Hepatocyte (in vitro differentiated cells): ENCODE data around the gene LSM11. TPM values are rescaled to one million over a fixed set of nuclear protein-coding genes. Genes with fewer than 3 reads are reported as not detected.

ENCODE experiments used
- DNase-seq: peaks from one replicate; pipeline ENCODE4 v3.0.0-alpha.2; 2016; ENCODE audit warnings: low spot score
- H2AFZ ChIP-seq: fragments of 200-600 bp; sonication (generic); 2 replicates; pipeline ENCODE4 v1.6.0; 2016; ENCODE audit warnings: antibody characterized with exemption, mild to moderate bottlenecking
- H3K27ac ChIP-seq: fragments of 200-600 bp; sonication (generic); 2 replicates; pipeline ENCODE4 v1.5.1; 2016; ENCODE audit warnings: mild to moderate bottlenecking
- H3K27me3 ChIP-seq: fragments of 200-600 bp; sonication (generic); 2 replicates; pipeline ENCODE4 v1.6.1; 2016
- H3K36me3 ChIP-seq: fragments of 200-600 bp; sonication (generic); replicated peaks from 2 replicates; pipeline ENCODE4 v1.5.1; 2016; ENCODE audit warnings: low read depth; ENCODE audit not compliant: insufficient read depth
- H3K4me1 ChIP-seq: fragments of 200-600 bp; sonication (generic); 2 replicates; pipeline ENCODE4 v1.5.1; 2016; ENCODE audit warnings: mild to moderate bottlenecking, moderate library complexity; ENCODE audit not compliant: insufficient read depth
- H3K4me2 ChIP-seq: fragments of 200-600 bp; sonication (generic); 2 replicates; pipeline ENCODE4 v1.6.0; 2016
- H3K4me3 ChIP-seq: fragments of 200-600 bp; sonication (generic); 2 replicates; pipeline ENCODE4 v1.5.1; 2016; ENCODE audit warnings: mild to moderate bottlenecking
- H3K79me2 ChIP-seq: fragments of 200-600 bp; sonication (generic); 2 replicates; pipeline ENCODE4 v1.6.0; 2017; ENCODE audit warnings: mild to moderate bottlenecking
- H3K9me2 ChIP-seq: fragments of 200-600 bp; sonication (generic); replicated peaks from 2 replicates; pipeline ENCODE4 v1.6.0; 2017; ENCODE audit warnings: mild to moderate bottlenecking; ENCODE audit not compliant: insufficient read depth
- H3K9me3 ChIP-seq: fragments of 200-600 bp; sonication (generic); 2 replicates; pipeline ENCODE4 v1.5.1; 2016; ENCODE audit warnings: low read depth, mild to moderate bottlenecking
- H4K20me1 ChIP-seq: fragments of 200-600 bp; sonication (generic); 2 replicates; pipeline ENCODE4 v1.6.0; 2016; ENCODE audit warnings: mild to moderate bottlenecking; ENCODE audit not compliant: insufficient read depth, poor library complexity, severe bottlenecking
- EZH2 ChIP-seq: fragments of 200-600 bp; sonication (generic); IDR thresholded peaks from 2 replicates; pipeline ENCODE4 v1.6.1; 2016; ENCODE audit warnings: antibody characterized with exemption, mild to moderate bottlenecking, borderline replicate concordance
- EZH2phosphoT487 ChIP-seq: fragments of 200-600 bp; sonication (generic); IDR thresholded peaks from one replicate; pipeline ENCODE4 v1.6.1; 2018; ENCODE audit warnings: antibody characterized with exemption, mild to moderate bottlenecking, low read depth, moderate library complexity; ENCODE audit not compliant: unreplicated experiment, severe bottlenecking
- WGBS: methylation state at CpG from one replicate; pipeline ENCODE4 v1.1.6; 2016; ENCODE audit warnings: low lambda C conversion rate; ENCODE audit errors: missing lambda C conversion rate; 5-methylcytosine and 5-hydroxymethylcytosine counted together
- polyA plus RNA-seq: library from polyadenylated mRNA; unstranded; fragments of >200 nt; fragmentation: Nextera tagmentation; extraction: Ambion mirVana; gene quantifications from 2 replicates; pipeline ENCODE4 v1.2.1, GENCODE V29; 2016
- total RNA-seq: library from RNA; depleted of rRNA; stranded (reverse); fragments of >200 nt; gene quantifications from 2 replicates; pipeline ENCODE4 v1.2.3, GENCODE V29; 2014
- TF ChIP-seq, protein P1 (sequence below): fragments of 200-600 bp; sonication (generic); IDR thresholded peaks from 2 replicates; pipeline ENCODE4 v1.5.1; 2016; ENCODE audit warnings: antibody characterized with exemption, mild to moderate bottlenecking; ENCODE audit not compliant: poor library complexity

The LSM11 gene
- total and polyA plus RNA-seq, 2 experiments from 2014 or later = 2.1 to 6.4 TPM

DNA sequence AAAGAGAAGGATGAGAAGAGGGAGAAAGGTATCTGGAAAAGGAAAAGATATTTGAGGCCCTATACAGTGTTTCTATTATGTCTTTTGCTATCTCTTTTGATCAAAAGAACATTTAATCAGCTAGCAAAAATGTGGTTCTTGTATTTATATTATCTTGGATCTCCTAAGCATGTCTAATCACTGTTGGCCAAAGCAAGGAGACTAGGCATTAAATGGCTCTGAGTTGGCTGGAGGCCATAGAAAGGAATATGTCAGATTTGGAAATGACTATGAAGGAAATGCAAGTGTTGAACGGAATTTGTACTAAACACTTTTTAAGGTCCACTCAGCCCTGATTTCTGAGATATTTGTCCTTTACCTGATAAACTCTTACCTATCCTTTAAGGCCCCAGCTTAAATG is 34.6 kb upstream of the LSM11 start:
- no peak for DNase-seq
- H3K9me2 ChIP-seq = no peaks in the 10 kb centered on the region
- WGBS = 80% methylated on average over 1 of the region's 1 CpG
- TF ChIP-seq, protein P1, sequence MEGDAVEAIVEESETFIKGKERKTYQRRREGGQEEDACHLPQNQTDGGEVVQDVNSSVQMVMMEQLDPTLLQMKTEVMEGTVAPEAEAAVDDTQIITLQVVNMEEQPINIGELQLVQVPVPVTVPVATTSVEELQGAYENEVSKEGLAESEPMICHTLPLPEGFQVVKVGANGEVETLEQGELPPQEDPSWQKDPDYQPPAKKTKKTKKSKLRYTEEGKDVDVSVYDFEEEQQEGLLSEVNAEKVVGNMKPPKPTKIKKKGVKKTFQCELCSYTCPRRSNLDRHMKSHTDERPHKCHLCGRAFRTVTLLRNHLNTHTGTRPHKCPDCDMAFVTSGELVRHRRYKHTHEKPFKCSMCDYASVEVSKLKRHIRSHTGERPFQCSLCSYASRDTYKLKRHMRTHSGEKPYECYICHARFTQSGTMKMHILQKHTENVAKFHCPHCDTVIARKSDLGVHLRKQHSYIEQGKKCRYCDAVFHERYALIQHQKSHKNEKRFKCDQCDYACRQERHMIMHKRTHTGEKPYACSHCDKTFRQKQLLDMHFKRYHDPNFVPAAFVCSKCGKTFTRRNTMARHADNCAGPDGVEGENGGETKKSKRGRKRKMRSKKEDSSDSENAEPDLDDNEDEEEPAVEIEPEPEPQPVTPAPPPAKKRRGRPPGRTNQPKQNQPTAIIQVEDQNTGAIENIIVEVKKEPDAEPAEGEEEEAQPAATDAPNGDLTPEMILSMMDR = no peak
- H3K4me1 ChIP-seq = peaks cover 5% of the 10 kb centered on the region
- no peak overlapping the region for H3K4me3 ChIP-seq
- H2AFZ ChIP-seq = no peak overlapping the region
- H3K27ac ChIP-seq = no peak overlapping the region
- H3K27me3 ChIP-seq = no peaks in the 10 kb centered on the region
- no peak overlapping the region for H3K4me2 ChIP-seq
- H3K9me3 ChIP-seq = no peaks in the 10 kb centered on the region
- no peaks in the 10 kb centered on the region for H3K79me2 ChIP-seq
- H3K36me3 ChIP-seq = no peaks in the 10 kb centered on the region
- H4K20me1 ChIP-seq = no peaks in the 10 kb centered on the region

DNA sequence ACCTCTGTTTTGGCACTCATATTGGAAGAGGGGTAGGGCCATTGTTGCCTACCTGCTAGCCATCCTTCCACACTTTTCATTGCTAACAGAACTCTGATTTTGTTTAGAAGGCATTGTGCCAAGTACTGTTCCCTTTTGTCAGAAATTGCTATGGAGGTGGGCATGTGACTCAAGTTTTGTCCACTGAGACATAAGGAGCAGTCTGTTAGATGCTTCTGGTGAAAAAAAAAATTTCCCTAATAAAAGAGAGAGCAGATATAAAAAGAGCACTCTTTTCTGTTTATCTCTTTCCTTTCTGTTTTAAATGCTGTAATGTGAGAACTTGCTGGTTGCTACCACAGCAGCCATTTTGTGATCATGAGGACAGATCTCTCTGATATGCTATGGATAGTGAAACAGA is 34.2 kb upstream of the LSM11 start:
- no peak overlapping the region for H3K4me2 ChIP-seq
- no peak overlapping the region for H2AFZ ChIP-seq
- no peaks in the 10 kb centered on the region for H4K20me1 ChIP-seq
- DNase-seq = no peak
- no peak for TF ChIP-seq EZH2phosphoT487
- no peak for TF ChIP-seq EZH2
- TF ChIP-seq, protein P1 = no peak
- no peaks in the 10 kb centered on the region for H3K9me3 ChIP-seq
- H3K36me3 ChIP-seq = no peaks in the 10 kb centered on the region
- H3K27ac ChIP-seq = no peak overlapping the region
- peaks cover 5% of the 10 kb centered on the region for H3K4me1 ChIP-seq
- H3K9me2 ChIP-seq = no peaks in the 10 kb centered on the region
- H3K4me3 ChIP-seq = no peak overlapping the region
- no peaks in the 10 kb centered on the region for H3K27me3 ChIP-seq
- H3K79me2 ChIP-seq = no peaks in the 10 kb centered on the region

DNA sequence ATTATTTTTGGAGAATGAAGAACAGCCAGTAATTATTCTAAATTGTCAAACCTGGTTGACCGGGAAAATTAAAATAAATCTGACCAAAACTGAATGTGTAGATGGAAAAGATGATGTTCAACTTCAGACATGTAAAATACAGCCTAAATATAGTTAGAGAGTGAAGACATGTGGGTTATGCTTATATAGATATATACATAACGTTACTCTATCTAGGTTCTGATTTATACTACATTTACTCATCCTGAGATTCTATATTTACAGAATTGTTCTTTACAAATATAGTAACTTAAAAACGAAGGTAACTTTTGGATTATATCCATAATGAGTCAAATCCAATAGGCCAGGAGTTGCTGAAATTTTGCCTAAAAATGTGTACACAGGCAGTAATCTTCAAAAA is 33.1 kb upstream of the LSM11 start:
- TF ChIP-seq EZH2 (no peak), EZH2phosphoT487 (no peak)
- TF ChIP-seq, protein P1 = no peak
- Histone ChIP-seq H3K27me3 (no peaks in the 10 kb centered on the region), H2AFZ (no peak overlapping the region), H3K27ac (no peak overlapping the region), H3K4me1 (peaks cover 5% of the 10 kb centered on the region), H3K4me2 (no peak overlapping the region), H3K79me2 (no peaks in the 10 kb centered on the region), H3K4me3 (no peak overlapping the region), H3K9me3 (no peaks in the 10 kb centered on the region), H4K20me1 (no peaks in the 10 kb centered on the region), H3K9me2 (no peaks in the 10 kb centered on the region), H3K36me3 (no peaks in the 10 kb centered on the region)
- WGBS = 86% methylated on average over 3 of the region's 3 CpGs
- DNase-seq = no peak

DNA sequence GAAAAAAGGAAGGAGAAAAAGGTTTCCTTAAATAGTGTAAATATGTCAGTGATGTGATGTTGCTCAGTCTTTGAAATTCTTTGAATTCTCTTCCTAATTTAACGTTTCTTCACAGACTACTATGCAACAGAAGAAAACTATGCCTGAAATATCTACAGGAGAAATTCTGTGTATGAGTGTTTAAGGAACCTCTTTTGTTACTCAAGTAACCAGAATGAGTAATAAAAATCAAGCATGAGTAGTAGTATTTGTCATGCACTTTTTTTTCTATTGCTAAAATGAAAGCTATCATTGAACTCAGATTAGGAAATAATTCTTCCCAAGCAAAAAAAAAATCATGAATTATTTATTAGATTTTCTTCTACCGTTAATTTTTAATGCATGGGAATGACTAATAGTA is 32.6 kb upstream of the LSM11 start:
- H3K27me3 ChIP-seq = no peaks in the 10 kb centered on the region
- 66% methylated on average over 2 of the region's 2 CpGs for WGBS
- H3K36me3 ChIP-seq = no peaks in the 10 kb centered on the region
- H3K4me3 ChIP-seq = no peak overlapping the region
- no peaks in the 10 kb centered on the region for H3K79me2 ChIP-seq
- no peak overlapping the region for H3K4me2 ChIP-seq
- no peaks in the 10 kb centered on the region for H4K20me1 ChIP-seq
- DNase-seq = no peak
- H3K9me2 ChIP-seq = no peaks in the 10 kb centered on the region
- no peak for TF ChIP-seq EZH2phosphoT487
- TF ChIP-seq EZH2 = no peak
- TF ChIP-seq, protein P1 = no peak
- no peak overlapping the region for H2AFZ ChIP-seq
- peaks cover 5% of the 10 kb centered on the region for H3K4me1 ChIP-seq
- no peak overlapping the region for H3K27ac ChIP-seq
- no peaks in the 10 kb centered on the region for H3K9me3 ChIP-seq
